ENCODE measurements around the gene MGP.
A peak's percentile ranks its signal among the peaks of the same experiment; 100 is the strongest.

Gene MGP

GRCh38 chr12:14902465-14902864 lies 16.8 kb upstream of the MGP start:
- no peak for DNase-seq

GRCh38 chr12:14901228-14901562 lies 15.5 kb upstream of the MGP start:
- DNase-seq = no peak

- DNase-seq = no peak
Observed at GRCh38 chr12:14900521-14901227, 15.0 kb upstream of the MGP start.

- DNase-seq = no peak
Observed at GRCh38 chr12:14896521-14897169, 11.0 kb upstream of the MGP start.

- no peak for DNase-seq
Observed at GRCh38 chr12:14893506-14894250, 8.0 kb upstream of the MGP start.

- no peak for DNase-seq
Observed at GRCh38 chr12:14892726-14893505, 7.3 kb upstream of the MGP start.

GRCh38 chr12:14890701-14891100 lies 5.0 kb upstream of the MGP start:
- no peak for DNase-seq

GRCh38 chr12:14886271-14886670 lies 617 bp upstream of the MGP start:
- DNase-seq = no peak

GRCh38 chr12:14884458-14884878 lies 1.2 kb downstream of the MGP start:
- peak; percentile 35 for DNase-seq

- no peak for DNase-seq
Observed at GRCh38 chr12:14883686-14884085, 2.0 kb downstream of the MGP start.

- DNase-seq = no peak
Observed at GRCh38 chr12:14880890-14881453, 4.7 kb downstream of the MGP start.

- no peak for DNase-seq
Observed at GRCh38 chr12:14879222-14879933, 6.3 kb downstream of the MGP start.

- no peak for DNase-seq
Observed at GRCh38 chr12:14878488-14878887, 7.2 kb downstream of the MGP start.

- DNase-seq = no peak
Observed at GRCh38 chr12:14876833-14877232, 8.8 kb downstream of the MGP start.

- DNase-seq = no peak
Observed at GRCh38 chr12:14874882-14875281, 10.8 kb downstream of the MGP start.

GRCh38 chr12:14873440-14874185 lies 12.0 kb downstream of the MGP start:
- no peak for DNase-seq

GRCh38 chr12:14871886-14872285 lies 13.8 kb downstream of the MGP start:
- no peak for DNase-seq

GRCh38 chr12:14871247-14871646 lies 14.4 kb downstream of the MGP start:
- DNase-seq = no peak

- DNase-seq = no peak
Observed at GRCh38 chr12:14868916-14869506, 16.6 kb downstream of the MGP start.

GRCh38 chr12:14860490-14860889 lies 25.2 kb downstream of the MGP start:
- no peak for DNase-seq

- no peak for DNase-seq
Observed at GRCh38 chr12:14858513-14858912, 27.1 kb downstream of the MGP start.

Data from KG1 (cell line).